Prostate gland (tissue), 2 donors: ENCODE results near the gene GPATCH8.

Experiments used
- CTCF ChIP-seq, 4 experiments: fragments of 200-600 bp in 2 of 4; fragments of 450-650 bp in 2 of 4; sonication (generic) in 2 of 4; IDR thresholded peaks; 1 replicate in 3 of 4; 2 replicates in 1 of 4; pipeline ENCODE4 v1.5.1; 2016 to 2019; ENCODE audit warnings: antibody characterized with exemption in 4 of 4, mild to moderate bottlenecking in 2 of 4, moderate library complexity in 2 of 4
- POLR2A ChIP-seq: fragments of 450-650 bp; IDR thresholded peaks from one replicate; pipeline ENCODE4 v1.6.1; 2016; ENCODE audit warnings: antibody characterized with exemption, mild to moderate bottlenecking

- peak in 1 of 4 experiments; percentile 28 for TF ChIP-seq CTCF (IDR thresholded peaks at IDR 0.05)
- TF ChIP-seq POLR2A = peak; percentile 73
Observed at GRCh38 chr17:44503147-44504029, at the start of gene GPATCH8.
